SK-N-SH treated with all-trans-retinoic acid at 6 μM for 48 hours (cell line): ENCODE data around the gene MYADM.

Experiments
- ATAC-seq: fragments of 200-7000 bp; cut with Tn5 transposase; 3 replicates; pipeline ENCODE4 v1.9.1; 2020; ENCODE audit warnings: mild to moderate bottlenecking, moderate library complexity
- ARNTL ChIP-seq: fragments of 450-650 bp; formaldehyde crosslinking; IDR thresholded peaks from 2 replicates; pipeline ENCODE4 v1.5.0; 2020; ENCODE audit warnings: low read depth, mild to moderate bottlenecking, moderate library complexity, borderline replicate concordance
- BACH2 ChIP-seq: fragments of 250-450 bp; sonication (Bioruptor Pico); IDR thresholded peaks from 2 replicates; pipeline ENCODE4 v1.9.0; 2021; ENCODE audit warnings: mild to moderate bottlenecking, borderline replicate concordance
- CSRNP3 ChIP-seq: fragments of 250-450 bp; sonication (Bioruptor Pico); IDR thresholded peaks from 2 replicates; pipeline ENCODE4 v1.5.1; 2021; ENCODE audit warnings: mild to moderate bottlenecking, moderate library complexity
- ESRRG ChIP-seq: fragments of 250-450 bp; sonication (Bioruptor Pico); IDR thresholded peaks from 2 replicates; pipeline ENCODE4 v1.6.1; 2021; ENCODE audit warnings: mild to moderate bottlenecking
- GLIS3 ChIP-seq: fragments of 250-450 bp; sonication (Bioruptor Pico); IDR thresholded peaks from 2 replicates; pipeline ENCODE4 v1.5.0; 2020; ENCODE audit warnings: mild to moderate bottlenecking, moderate library complexity
- ISL1 ChIP-seq: fragments of 250-450 bp; sonication (Bioruptor Pico); IDR thresholded peaks from 2 replicates; pipeline ENCODE4 v2.1.2; 2022; ENCODE audit warnings: mild to moderate bottlenecking, moderate library complexity
- OSR1 ChIP-seq: fragments of 250-450 bp; sonication (Bioruptor Pico); IDR thresholded peaks from 2 replicates; pipeline ENCODE4 v1.8.0; 2022; ENCODE audit warnings: moderate library complexity, mild to moderate bottlenecking, inconsistent platforms
- POU6F1 ChIP-seq: fragments of 250-450 bp; sonication (Bioruptor Pico); IDR thresholded peaks from 2 replicates; pipeline ENCODE4 v1.8.0; 2021; ENCODE audit warnings: low read depth, mild to moderate bottlenecking, moderate library complexity, borderline replicate concordance
- PPARA ChIP-seq: fragments of 250-450 bp; sonication (Bioruptor Pico); IDR thresholded peaks from 2 replicates; pipeline ENCODE4 v1.5.0; 2020; ENCODE audit warnings: mild to moderate bottlenecking, borderline replicate concordance
- RARB ChIP-seq: fragments of 250-450 bp; sonication (Bioruptor Pico); IDR thresholded peaks from 2 replicates; pipeline ENCODE4 v1.8.0; 2021; ENCODE audit warnings: mild to moderate bottlenecking, moderate library complexity
- SNAI2 ChIP-seq: fragments of 250-450 bp; sonication (Bioruptor Pico); IDR thresholded peaks from 2 replicates; pipeline ENCODE4 v1.5.0; 2020; ENCODE audit warnings: mild to moderate bottlenecking, moderate library complexity
- TCF4 ChIP-seq: fragments of 250-450 bp; sonication (Bioruptor Pico); IDR thresholded peaks from 2 replicates; pipeline ENCODE4 v1.8.0; 2021; ENCODE audit warnings: mild to moderate bottlenecking, moderate library complexity, borderline replicate concordance
- TOX ChIP-seq: fragments of 250-450 bp; sonication (Bioruptor Pico); IDR thresholded peaks from 2 replicates; pipeline ENCODE4 v1.8.0; 2021; ENCODE audit warnings: mild to moderate bottlenecking, moderate library complexity, borderline replicate concordance
- ZC3H10 ChIP-seq: fragments of 250-450 bp; sonication (Bioruptor Pico); IDR thresholded peaks from 2 replicates; pipeline ENCODE4 v1.5.1; 2021; ENCODE audit warnings: mild to moderate bottlenecking, moderate library complexity
- ZFP3 ChIP-seq: fragments of 250-450 bp; sonication (Bioruptor Pico); IDR thresholded peaks from 2 replicates; pipeline ENCODE4 v1.5.0; 2020; ENCODE audit warnings: mild to moderate bottlenecking, moderate library complexity
- ZFP30 ChIP-seq: fragments of 450-650 bp; formaldehyde crosslinking; IDR thresholded peaks from 2 replicates; pipeline ENCODE4 v1.5.0; 2022; ENCODE audit warnings: mild to moderate bottlenecking, moderate library complexity
- ZNF565 ChIP-seq: fragments of 450-650 bp; formaldehyde crosslinking; conservative IDR thresholded peaks from 2 replicates; pipeline ENCODE4 v1.5.0; 2020; ENCODE audit warnings: low read depth, mild to moderate bottlenecking, moderate library complexity
- ZNF70 ChIP-seq: fragments of 450-650 bp; formaldehyde crosslinking; IDR thresholded peaks from 2 replicates; pipeline ENCODE4 v1.5.0; 2020; ENCODE audit warnings: mild to moderate bottlenecking, moderate library complexity
- ZNF8 ChIP-seq: fragments of 450-650 bp; formaldehyde crosslinking; IDR thresholded peaks from 2 replicates; pipeline ENCODE4 v1.5.0; 2020; ENCODE audit warnings: mild to moderate bottlenecking, moderate library complexity
- TF ChIP-seq, protein P1 (sequence below): fragments of 250-450 bp; sonication (Bioruptor Pico); IDR thresholded peaks from 2 replicates; pipeline ENCODE4 v1.8.0; 2020; ENCODE audit warnings: mild to moderate bottlenecking, moderate library complexity, borderline replicate concordance
- TF ChIP-seq, protein P2 (sequence below): fragments of 250-450 bp; sonication (Bioruptor Pico); IDR thresholded peaks from 2 replicates; pipeline ENCODE4 v1.5.0; 2020; ENCODE audit warnings: mild to moderate bottlenecking, moderate library complexity
- TF ChIP-seq, protein P3 (sequence below): fragments of 250-450 bp; sonication (Bioruptor Pico); IDR thresholded peaks from 2 replicates; pipeline ENCODE4 v1.5.1; 2020; ENCODE audit warnings: low read depth, mild to moderate bottlenecking, moderate library complexity

Gene MYADM

GRCh38 chr19:53867225-53868090 lies at the start of gene MYADM:
MYADM (plus strand) TSS chr19:53867883; CDS start chr19:53873530, 5,647 bp downstream.
- peak; percentile 62 for ATAC-seq
- TF ChIP-seq ESRRG (CRISPR knock-in tag), result no peak
- TF ChIP-seq, protein P1, sequence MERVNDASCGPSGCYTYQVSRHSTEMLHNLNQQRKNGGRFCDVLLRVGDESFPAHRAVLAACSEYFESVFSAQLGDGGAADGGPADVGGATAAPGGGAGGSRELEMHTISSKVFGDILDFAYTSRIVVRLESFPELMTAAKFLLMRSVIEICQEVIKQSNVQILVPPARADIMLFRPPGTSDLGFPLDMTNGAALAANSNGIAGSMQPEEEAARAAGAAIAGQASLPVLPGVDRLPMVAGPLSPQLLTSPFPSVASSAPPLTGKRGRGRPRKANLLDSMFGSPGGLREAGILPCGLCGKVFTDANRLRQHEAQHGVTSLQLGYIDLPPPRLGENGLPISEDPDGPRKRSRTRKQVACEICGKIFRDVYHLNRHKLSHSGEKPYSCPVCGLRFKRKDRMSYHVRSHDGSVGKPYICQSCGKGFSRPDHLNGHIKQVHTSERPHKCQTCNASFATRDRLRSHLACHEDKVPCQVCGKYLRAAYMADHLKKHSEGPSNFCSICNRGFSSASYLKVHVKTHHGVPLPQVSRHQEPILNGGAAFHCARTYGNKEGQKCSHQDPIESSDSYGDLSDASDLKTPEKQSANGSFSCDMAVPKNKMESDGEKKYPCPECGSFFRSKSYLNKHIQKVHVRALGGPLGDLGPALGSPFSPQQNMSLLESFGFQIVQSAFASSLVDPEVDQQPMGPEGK (CRISPR knock-in tag), result peak; percentile 96; the same call in 1 of the 2 replicates

DNA sequence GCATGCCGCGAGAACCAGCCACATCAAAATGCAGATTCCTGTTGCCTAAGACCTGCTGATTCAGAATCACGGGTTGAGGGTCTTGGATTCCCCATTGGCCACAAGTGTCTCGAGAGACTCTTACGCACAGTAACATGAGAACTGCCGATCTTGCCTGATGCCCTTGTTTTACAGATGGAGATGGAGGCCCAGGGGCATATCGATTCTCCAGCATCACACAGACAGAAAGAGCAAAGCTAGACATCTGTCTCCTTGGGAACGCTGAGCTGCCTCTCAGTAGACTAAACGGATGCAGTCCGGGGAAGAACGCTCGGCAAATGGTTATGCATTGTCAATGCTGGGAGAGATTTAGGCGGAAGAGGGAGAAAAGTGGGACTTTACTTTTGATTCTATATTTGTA lies 48.9 kb upstream of the MYADM start:
- ATAC-seq, result no peak
- TF ChIP-seq SNAI2 (CRISPR knock-in tag), result no peak
- no peak for TF ChIP-seq ESRRG (CRISPR knock-in tag)
- TF ChIP-seq ZFP30 (CRISPR knock-in tag), result no peak
- TF ChIP-seq ISL1, result no peak
- no peak for TF ChIP-seq OSR1 (CRISPR knock-in tag)
- no peak for TF ChIP-seq ZNF8 (CRISPR knock-in tag)
- no peak for TF ChIP-seq ZFP3 (CRISPR knock-in tag)
- no peak for TF ChIP-seq PPARA
- no peak for TF ChIP-seq POU6F1
- no peak for TF ChIP-seq RARB
- TF ChIP-seq TOX (CRISPR knock-in tag), result no peak
- no peak for TF ChIP-seq ZC3H10
- TF ChIP-seq ZNF565 (CRISPR knock-in tag), result no peak
- TF ChIP-seq BACH2 (CRISPR knock-in tag), result no peak
- TF ChIP-seq ZNF70 (CRISPR knock-in tag), result no peak
- TF ChIP-seq, protein P2, sequence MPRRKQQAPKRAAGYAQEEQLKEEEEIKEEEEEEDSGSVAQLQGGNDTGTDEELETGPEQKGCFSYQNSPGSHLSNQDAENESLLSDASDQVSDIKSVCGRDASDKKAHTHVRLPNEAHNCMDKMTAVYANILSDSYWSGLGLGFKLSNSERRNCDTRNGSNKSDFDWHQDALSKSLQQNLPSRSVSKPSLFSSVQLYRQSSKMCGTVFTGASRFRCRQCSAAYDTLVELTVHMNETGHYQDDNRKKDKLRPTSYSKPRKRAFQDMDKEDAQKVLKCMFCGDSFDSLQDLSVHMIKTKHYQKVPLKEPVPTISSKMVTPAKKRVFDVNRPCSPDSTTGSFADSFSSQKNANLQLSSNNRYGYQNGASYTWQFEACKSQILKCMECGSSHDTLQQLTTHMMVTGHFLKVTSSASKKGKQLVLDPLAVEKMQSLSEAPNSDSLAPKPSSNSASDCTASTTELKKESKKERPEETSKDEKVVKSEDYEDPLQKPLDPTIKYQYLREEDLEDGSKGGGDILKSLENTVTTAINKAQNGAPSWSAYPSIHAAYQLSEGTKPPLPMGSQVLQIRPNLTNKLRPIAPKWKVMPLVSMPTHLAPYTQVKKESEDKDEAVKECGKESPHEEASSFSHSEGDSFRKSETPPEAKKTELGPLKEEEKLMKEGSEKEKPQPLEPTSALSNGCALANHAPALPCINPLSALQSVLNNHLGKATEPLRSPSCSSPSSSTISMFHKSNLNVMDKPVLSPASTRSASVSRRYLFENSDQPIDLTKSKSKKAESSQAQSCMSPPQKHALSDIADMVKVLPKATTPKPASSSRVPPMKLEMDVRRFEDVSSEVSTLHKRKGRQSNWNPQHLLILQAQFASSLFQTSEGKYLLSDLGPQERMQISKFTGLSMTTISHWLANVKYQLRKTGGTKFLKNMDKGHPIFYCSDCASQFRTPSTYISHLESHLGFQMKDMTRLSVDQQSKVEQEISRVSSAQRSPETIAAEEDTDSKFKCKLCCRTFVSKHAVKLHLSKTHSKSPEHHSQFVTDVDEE, result no peak
- no peak for TF ChIP-seq CSRNP3 (CRISPR knock-in tag)
- no peak for TF ChIP-seq TCF4 (CRISPR knock-in tag)

DNA sequence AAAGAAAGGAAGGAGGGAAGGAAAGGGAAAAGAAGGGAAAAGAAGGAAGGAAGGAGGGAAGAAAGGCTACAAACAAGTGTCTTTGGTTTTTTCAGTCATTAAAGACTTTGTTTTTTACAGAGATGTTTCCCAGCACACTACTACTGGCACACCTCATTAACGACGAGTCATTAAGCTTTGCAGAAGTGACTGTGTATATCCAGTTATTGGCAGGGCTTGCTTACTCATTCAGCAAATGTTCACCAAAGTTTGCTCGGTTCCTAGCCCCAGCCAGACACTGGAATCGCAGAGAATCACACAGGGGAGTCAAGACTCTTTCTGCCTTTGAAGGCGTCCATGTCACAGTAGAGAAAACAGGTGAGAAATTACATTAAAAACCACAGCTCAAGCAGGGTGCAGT lies 47.8 kb upstream of the MYADM start:
- ATAC-seq, result no peak
- TF ChIP-seq PPARA, result no peak
- no peak for TF ChIP-seq POU6F1
- TF ChIP-seq ARNTL (CRISPR knock-in tag), result no peak
- no peak for TF ChIP-seq CSRNP3 (CRISPR knock-in tag)
- no peak for TF ChIP-seq ZNF70 (CRISPR knock-in tag)
- no peak for TF ChIP-seq ZC3H10
- no peak for TF ChIP-seq GLIS3
- TF ChIP-seq ISL1, result no peak
- no peak for TF ChIP-seq TOX (CRISPR knock-in tag)
- TF ChIP-seq, protein P2, result no peak
- TF ChIP-seq, protein P3, sequence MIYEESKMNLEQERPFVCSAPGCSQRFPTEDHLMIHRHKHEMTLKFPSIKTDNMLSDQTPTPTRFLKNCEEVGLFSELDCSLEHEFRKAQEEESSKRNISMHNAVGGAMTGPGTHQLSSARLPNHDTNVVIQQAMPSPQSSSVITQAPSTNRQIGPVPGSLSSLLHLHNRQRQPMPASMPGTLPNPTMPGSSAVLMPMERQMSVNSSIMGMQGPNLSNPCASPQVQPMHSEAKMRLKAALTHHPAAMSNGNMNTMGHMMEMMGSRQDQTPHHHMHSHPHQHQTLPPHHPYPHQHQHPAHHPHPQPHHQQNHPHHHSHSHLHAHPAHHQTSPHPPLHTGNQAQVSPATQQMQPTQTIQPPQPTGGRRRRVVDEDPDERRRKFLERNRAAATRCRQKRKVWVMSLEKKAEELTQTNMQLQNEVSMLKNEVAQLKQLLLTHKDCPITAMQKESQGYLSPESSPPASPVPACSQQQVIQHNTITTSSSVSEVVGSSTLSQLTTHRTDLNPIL (CRISPR knock-in tag), result no peak
